ENCODE data around the gene ENPP4. TPM values are rescaled to one million over a fixed set of nuclear protein-coding genes. Genes with fewer than 3 reads are reported as not detected.
"Not testable (repeated sequence)": the region's sequence is repeated elsewhere in the genome, so short reads cannot be mapped to it uniquely, and the experiment has no call there.

The ENPP4 gene
- total RNA-seq, 1 experiment from 2014 or later, result 0.03 TPM

GRCh38 chr6:46129291-46129628 lies 529 bp upstream of the ENPP4 start:
- DNase-seq (ENCODE audit: low read depth), result no peak

- no peak for DNase-seq (ENCODE audit: low read depth)
These were observed 877 bp downstream of the ENPP4 start for GRCh38 chr6:46130666-46131065.

GRCh38 chr6:46131291-46131690 lies 1.5 kb downstream of the ENPP4 start:
- not testable (repeated sequence) for DNase-seq (ENCODE audit: low read depth)

DNA sequence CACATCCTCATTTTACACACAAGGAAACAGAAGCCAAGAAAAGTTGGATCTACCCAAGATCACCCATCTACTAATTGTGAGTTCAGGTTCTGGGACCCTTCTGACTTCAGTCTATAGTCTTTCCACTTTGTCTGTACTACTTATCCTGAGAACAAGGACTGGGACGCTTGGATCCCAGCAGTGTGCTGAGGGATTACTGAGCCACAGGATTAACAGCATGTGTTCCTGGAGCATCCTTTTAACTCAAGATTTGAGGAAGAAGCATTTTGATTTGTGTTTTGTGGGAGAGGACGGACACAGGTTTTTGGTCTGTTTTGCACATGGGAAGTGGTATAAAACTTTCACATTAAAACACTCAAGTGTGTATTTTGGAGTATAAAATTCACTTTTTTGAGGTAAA lies 4.4 kb downstream of the ENPP4 start:
- DNase-seq (ENCODE audit: low read depth), result no peak

GRCh38 chr6:46135176-46135575 lies 5.4 kb downstream of the ENPP4 start:
- no peak for DNase-seq (ENCODE audit: low read depth)

- no peak for DNase-seq (ENCODE audit: low read depth)
These were observed 7.0 kb downstream of the ENPP4 start for GRCh38 chr6:46136831-46137230.

DNA sequence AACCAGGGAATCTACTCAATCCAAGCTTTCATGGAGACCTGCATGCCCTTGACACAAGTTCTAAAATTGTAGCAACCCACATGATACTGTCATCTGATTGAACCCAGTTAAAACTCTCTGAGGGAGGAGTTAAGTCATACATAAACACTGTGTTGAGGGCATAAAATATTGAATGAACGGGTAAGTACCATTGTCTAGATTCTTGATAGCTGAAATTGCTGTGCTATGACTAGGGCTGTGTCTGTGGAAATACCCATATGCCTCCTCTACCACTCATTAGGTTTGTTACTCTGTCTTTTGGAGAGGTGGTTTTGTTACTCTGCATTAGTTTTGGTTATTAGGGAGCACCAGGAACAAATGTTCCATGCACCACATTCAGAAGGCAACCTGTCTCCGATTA lies 7.6 kb downstream of the ENPP4 start:
- no peak for DNase-seq (ENCODE audit: low read depth)

DNA sequence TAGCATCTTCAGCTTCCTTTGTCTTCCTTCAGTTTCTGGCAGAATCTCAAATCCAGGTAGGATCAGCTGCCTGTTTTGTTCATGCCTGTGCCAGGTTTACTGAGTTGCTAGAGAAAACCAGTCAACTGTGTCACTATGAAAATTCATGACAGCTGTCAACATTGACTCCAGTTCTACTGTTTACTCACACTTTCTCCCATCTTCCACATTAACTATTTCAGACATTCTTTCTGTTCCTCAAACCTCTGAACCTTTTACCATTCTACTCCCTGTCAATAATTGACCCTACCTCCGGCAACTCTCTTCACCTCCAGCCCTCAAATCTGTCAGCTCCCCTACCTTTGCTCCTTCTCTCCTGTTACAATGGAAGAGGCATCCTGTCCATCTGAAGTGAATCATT lies 8.5 kb downstream of the ENPP4 start:
- no peak for DNase-seq (ENCODE audit: low read depth)

GRCh38 chr6:46144270-46144669 lies 14.5 kb downstream of the ENPP4 start:
- DNase-seq (ENCODE audit: low read depth), result no peak

DNA sequence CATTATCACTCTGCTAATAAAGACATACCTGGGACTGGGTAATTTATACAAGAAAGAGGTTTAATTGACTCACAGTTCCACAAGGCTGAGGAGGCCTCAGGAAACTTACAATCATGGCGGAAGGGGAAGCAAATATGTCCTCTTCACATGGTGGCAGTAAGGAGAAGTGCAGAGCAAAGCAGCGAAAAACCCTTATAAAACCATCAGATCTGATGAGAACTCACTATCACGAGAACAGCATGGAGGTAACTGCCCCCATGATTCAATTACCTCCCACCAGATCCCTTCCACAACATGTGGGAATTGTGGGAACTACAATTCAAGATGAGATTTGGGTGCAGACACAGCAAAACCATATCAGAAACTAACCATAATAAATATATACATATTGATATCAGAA lies 19.3 kb downstream of the ENPP4 start:
- DNase-seq (ENCODE audit: low read depth), result not testable (repeated sequence)

DNA sequence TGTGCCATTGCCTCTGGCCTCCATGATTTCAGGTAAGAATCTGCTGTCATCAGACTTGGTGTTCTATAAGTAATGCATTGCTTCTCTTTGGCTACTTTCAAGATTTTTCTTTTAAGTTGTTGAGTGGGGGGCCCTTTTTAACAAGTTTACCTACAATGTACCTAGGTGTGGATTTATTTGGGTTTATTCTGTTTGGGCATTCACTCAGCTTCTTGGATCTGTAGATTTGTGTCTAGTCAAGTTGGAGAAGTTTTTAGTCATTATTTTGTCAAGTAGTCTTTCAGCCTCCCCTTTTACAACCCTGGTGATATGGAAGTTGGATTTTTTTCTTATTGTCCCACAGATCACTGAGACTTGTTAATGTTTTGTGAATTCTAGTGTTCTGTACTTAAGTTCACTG lies 26.9 kb downstream of the ENPP4 start:
- DNase-seq (ENCODE audit: low read depth), result no peak

GRCh38 chr6:46159229-46159628 lies 29.4 kb downstream of the ENPP4 start:
- DNase-seq (ENCODE audit: low read depth), result no peak

DNA sequence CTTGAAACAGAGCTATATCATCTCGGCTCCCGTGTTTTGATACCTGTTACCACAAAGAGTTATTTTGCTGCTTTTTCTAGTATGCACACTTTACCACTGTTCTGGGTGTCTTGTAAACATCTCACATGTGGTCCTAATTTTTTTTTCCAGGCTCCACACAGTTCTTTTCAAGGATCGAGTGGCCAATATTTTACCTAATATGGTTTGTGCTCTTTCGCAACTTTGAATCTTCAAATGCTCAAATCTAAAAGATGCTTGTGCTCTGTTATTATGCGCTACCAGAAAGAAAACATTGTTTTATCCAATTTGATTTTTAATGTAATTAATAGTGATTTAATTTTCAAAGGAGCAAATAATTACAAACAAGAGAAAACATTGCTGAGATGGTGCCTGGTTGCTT lies 30.3 kb downstream of the ENPP4 start:
- no peak for DNase-seq (ENCODE audit: low read depth)

GRCh38 chr6:46170357-46171289 lies 40.8 kb downstream of the ENPP4 start, which contains the start of gene ENPP5:
Gene ENPP5, minus strand, starts transcription at chr6:46170980. Its CDS starts 2,718 bp downstream, at chr6:46168262.
- no peak for DNase-seq (ENCODE audit: low read depth)

GRCh38 chr6:46172176-46172575 lies 42.4 kb downstream of the ENPP4 start:
- no peak for DNase-seq (ENCODE audit: low read depth)

GRCh38 chr6:46174904-46175303 lies 45.1 kb downstream of the ENPP4 start:
- no peak for DNase-seq (ENCODE audit: low read depth)

DNA sequence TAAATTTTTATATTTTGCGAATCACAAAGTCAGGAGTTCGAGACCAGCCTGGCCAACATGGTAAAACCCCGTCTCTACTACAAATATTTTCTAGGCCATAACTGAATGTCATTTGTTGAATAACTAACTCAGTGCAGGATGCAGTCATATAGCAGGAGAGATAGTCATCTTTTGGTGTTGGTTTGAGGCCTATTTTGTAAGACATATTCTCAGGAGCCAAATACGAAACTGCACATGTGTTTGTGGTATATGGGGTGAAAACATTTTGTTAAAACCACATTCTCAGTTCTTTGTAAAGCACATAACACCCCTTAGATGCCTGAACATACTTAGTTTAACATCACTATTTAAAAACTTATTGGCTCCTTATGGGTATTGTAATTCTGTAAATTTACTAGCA lies 45.7 kb downstream of the ENPP4 start:
- DNase-seq (ENCODE audit: low read depth), result no peak

DNA sequence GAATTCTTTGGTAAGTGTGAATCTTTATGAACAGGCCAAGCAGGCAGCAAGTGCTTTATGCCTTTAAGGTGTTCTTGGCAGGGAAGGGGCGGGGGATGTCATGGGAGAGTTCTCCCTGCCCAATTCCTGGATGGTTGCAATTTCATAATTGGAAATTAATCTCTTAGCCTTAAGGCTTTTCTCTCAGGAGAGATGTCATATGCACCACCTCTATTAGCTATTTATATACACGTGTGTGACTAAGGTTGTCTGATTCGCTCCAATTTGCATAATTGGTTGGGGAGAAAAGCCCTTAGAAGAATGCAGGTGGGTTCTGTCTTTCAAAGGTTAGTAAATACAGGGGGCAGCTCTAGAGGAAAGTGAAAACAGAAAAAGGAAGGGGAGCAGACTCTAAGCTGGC lies 46.2 kb downstream of the ENPP4 start:
- no peak for DNase-seq (ENCODE audit: low read depth)

- peak; percentile 53 for DNase-seq (ENCODE audit: low read depth)
These were observed 54.3 kb downstream of the ENPP4 start for GRCh38 chr6:46184114-46184513.

GRCh38 chr6:46186583-46186982 lies 56.8 kb downstream of the ENPP4 start:
- no peak for DNase-seq (ENCODE audit: low read depth)

- no peak for DNase-seq (ENCODE audit: low read depth)
These were observed 59.9 kb downstream of the ENPP4 start for GRCh38 chr6:46189726-46190125.

DNA sequence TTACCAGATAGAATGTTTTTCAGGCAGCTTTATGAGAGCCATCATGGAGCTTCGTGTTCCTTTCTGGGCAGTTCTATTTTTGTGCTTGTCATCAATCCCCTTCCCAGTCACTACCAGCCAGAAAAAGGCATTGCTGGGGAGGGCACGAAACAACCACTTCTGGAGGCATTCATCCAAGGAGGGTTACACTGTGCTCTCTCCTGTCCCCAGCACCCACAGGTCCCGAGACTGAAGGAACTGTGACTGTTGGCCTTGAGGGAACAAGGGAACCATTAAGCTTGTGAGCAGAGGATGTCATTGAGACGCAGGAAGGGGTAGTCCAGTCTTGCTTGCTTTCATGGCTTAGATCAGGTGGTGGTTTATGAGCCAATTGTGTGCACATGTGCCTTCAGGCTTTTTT lies 61.1 kb downstream of the ENPP4 start:
- DNase-seq (ENCODE audit: low read depth), result no peak

- DNase-seq (ENCODE audit: low read depth), result peak; percentile 55
These were observed 62.2 kb downstream of the ENPP4 start for GRCh38 chr6:46191961-46192360.

All from HT1080 (cell line).